GM13976 (cell line): ENCODE measurements around the gene TMEM150B.

Source experiments
- DNase-seq: peaks from one replicate; pipeline ENCODE4 v3.0.0; 2012; ENCODE audit warnings: low spot score
- in situ Hi-C: fragments of 300-500 bp; cut with MboI; formaldehyde crosslinking; loops from one replicate; pipeline ENCODE4 v1.12.0; 2022; ENCODE audit warnings: low sequenced_read_pairs, mixed read lengths, inconsistent platforms; ENCODE audit not compliant: unreplicated experiment
- TF ChIP-seq, protein P1 (sequence below): IDR thresholded peaks from 2 replicates; pipeline ENCODE4 v1.5.1; 2012; ENCODE audit warnings: borderline replicate concordance, mild to moderate bottlenecking; ENCODE audit not compliant: insufficient read depth; ENCODE audit errors: extremely low read depth, missing control alignments, control extremely low read depth

The TMEM150B gene

GRCh38 chr19:55311797-55312196 is 13.3 kb downstream of the TMEM150B start:
- TF ChIP-seq, protein P1, sequence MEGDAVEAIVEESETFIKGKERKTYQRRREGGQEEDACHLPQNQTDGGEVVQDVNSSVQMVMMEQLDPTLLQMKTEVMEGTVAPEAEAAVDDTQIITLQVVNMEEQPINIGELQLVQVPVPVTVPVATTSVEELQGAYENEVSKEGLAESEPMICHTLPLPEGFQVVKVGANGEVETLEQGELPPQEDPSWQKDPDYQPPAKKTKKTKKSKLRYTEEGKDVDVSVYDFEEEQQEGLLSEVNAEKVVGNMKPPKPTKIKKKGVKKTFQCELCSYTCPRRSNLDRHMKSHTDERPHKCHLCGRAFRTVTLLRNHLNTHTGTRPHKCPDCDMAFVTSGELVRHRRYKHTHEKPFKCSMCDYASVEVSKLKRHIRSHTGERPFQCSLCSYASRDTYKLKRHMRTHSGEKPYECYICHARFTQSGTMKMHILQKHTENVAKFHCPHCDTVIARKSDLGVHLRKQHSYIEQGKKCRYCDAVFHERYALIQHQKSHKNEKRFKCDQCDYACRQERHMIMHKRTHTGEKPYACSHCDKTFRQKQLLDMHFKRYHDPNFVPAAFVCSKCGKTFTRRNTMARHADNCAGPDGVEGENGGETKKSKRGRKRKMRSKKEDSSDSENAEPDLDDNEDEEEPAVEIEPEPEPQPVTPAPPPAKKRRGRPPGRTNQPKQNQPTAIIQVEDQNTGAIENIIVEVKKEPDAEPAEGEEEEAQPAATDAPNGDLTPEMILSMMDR: no peak
- in situ Hi-C loops: no loop called here
- no peak for DNase-seq

DNA sequence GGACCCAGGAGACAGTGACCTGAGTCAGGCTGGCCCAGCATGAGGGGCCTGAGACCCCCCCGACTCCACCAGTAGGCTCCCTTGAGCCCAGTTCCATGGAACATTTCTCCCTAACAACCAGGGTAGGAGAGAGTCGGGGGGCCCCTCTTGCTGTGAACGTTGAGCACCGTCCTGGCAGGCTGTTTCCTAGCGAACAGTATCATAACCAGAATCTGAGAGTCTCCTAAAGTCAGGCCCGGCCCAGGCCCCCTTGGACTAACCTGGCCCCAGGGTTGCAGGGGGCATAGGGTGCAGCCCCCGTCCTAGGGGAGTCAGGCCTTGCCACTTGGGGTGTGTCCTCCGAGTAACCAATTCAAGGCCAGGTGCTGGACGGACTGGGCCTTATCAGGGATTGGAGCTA is 13.7 kb downstream of the TMEM150B start:
- TF ChIP-seq, protein P1: no peak
- no peak for DNase-seq
- in situ Hi-C loops: no loop called here

GRCh38 chr19:55310498-55310897 is 14.6 kb downstream of the TMEM150B start:
- TF ChIP-seq, protein P1: no peak
- no peak for DNase-seq
- in situ Hi-C loops: no loop called here

- TF ChIP-seq, protein P1: no peak
- in situ Hi-C loops: no loop called here
- no peak for DNase-seq
Observed at GRCh38 chr19:55309448-55309847, 15.7 kb downstream of the TMEM150B start.

DNA sequence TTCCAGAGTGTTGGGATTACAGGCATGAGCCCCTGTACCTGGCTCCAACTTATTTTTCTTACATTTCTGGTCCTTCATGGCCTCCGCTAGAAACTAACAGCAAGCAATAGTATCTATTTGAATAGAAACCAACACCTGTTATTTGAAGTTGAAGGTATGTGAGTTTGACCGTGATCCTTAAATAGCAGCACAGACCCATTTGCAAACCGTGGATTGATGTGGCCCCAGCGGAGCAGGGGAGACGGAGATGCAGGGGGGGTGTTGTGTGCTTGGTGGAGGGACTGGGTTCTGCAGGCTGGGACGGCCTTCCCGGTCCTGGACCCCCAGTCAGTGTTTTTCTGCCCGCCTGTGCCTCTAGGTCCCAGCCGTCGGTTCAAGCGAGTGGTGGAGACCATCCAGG is 16.9 kb downstream of the TMEM150B start:
- TF ChIP-seq, protein P1: no peak
- in situ Hi-C loops: no loop called here
- DNase-seq: no peak

- TF ChIP-seq, protein P1: no peak
- in situ Hi-C loops: no loop called here
- DNase-seq: no peak
Observed at GRCh38 chr19:55306712-55307111, 18.4 kb downstream of the TMEM150B start.
